ENCODE data around the gene LGR6. TPM values are rescaled to one million over a fixed set of nuclear protein-coding genes. Genes with fewer than 3 reads are reported as not detected.

Gene LGR6
- total and polyA plus RNA-seq, 2 of the 8 experiments (the other 6 are each of a cell fraction or from before 2014, with no cell fraction given): 0.50 to 1.0 TPM

- Histone ChIP-seq H3K4me2 (ENCODE audit: insufficient read depth in 1 of 2, low read depth in 2 of 2, low read length in 2 of 2) (peak within 1 kb of the TSS; percentile 89 to 97), H2BK12ac (ENCODE audit: low read depth, low read length) (peak within 1 kb of the TSS; percentile 75; the same call in 1 of the 2 replicates), H3K4me1 (replicated peaks in 1 of 4; ENCODE audit: control insufficient read depth in 3 of 4, insufficient read depth in 4 of 4, low read length in 3 of 4) (peaks cover 0 to 5% (median 0%) of the 10 kb centered on the region in 4 experiments; a peak in 1 of 7 replicates), H2AK5ac (ENCODE audit: low read depth, low read length) (peak within 1 kb of the TSS; percentile 5; the same call in 1 of the 2 replicates), H3K79me2 (ENCODE audit: control insufficient read depth in 1 of 2, insufficient read depth in 2 of 2, low read length in 2 of 2) (peaks cover 0 to 28% of the 10 kb centered on the region in 2 experiments; a peak in 3 of 4 replicates), H3K27ac (ENCODE audit: low read depth, low read length) (peak within 1 kb of the TSS; percentile 46; the same call in 1 of the 2 replicates), H3K18ac (ENCODE audit: extremely low read depth, low read length) (no peak within 1 kb of the TSS; the same call in 1 of the 2 replicates), H3K79me1 (ENCODE audit: low read depth, low read length) (no peaks in the 10 kb centered on the region), H4K20me1 (replicated peaks in 1 of 2; ENCODE audit: control insufficient read depth in 1 of 2, insufficient read depth in 2 of 2, low read length in 2 of 2) (no peaks in the 10 kb centered on the region), H4K91ac (replicated peaks; ENCODE audit: insufficient read length, low read length) (no peak within 1 kb of the TSS), H3K4me3 (ENCODE audit: extremely low read depth in 1 of 4, insufficient read depth in 2 of 4, low read depth in 3 of 4, low read length in 4 of 4) (peak within 1 kb of the TSS; percentile 76 to 94 (median 88)), H3K23me2 (ENCODE audit: low read depth, low read length) (peaks cover 8% of the 10 kb centered on the region), H3K36me3 (ENCODE audit: control insufficient read depth in 2 of 4, insufficient read depth in 4 of 4, low read length in 3 of 4) (no peaks in the 10 kb centered on the region), H3K56ac (replicated peaks; ENCODE audit: insufficient read length, low read depth, low read length) (no peak within 1 kb of the TSS), H2BK20ac (ENCODE audit: low read length) (no peak within 1 kb of the TSS), H4K8ac (ENCODE audit: extremely low read depth, insufficient read depth, low read length) (peak within 1 kb of the TSS; percentile 79), H3K14ac (ENCODE audit: insufficient read length) (no peak within 1 kb of the TSS), H3K9ac (replicated peaks in 1 of 4; ENCODE audit: extremely low read depth in 1 of 4, low read depth in 3 of 4, low read length in 3 of 4) (peak within 1 kb of the TSS; percentile 25 to 80 (median 75)), H2BK120ac (replicated peaks; ENCODE audit: low read depth, low read length) (no peak within 1 kb of the TSS), H3K9me3 (ENCODE audit: insufficient read depth in 2 of 2, low read depth in 1 of 2, low read length in 1 of 2) (no peaks in the 10 kb centered on the region), H3K4ac (replicated peaks; ENCODE audit: insufficient read length, low read depth, low read length) (no peak within 1 kb of the TSS), H2BK5ac (ENCODE audit: low read depth, low read length) (peak within 1 kb of the TSS; percentile 87), H3K27me3 (replicated peaks in 1 of 4; ENCODE audit: control insufficient read depth in 3 of 4, extremely low read depth in 1 of 4, insufficient read depth in 3 of 4, low read length in 3 of 4) (no peaks in the 10 kb centered on the region), H3K23ac (ENCODE audit: insufficient read length) (no peak within 1 kb of the TSS), H2AFZ (ENCODE audit: low read length) (peak within 1 kb of the TSS; percentile 52), H4K5ac (ENCODE audit: insufficient read length, low read depth, low read length) (peak within 1 kb of the TSS; percentile 20), H2BK15ac (ENCODE audit: low read length) (no peak within 1 kb of the TSS)
- CTCF ChIA-PET (ENCODE audit: partially characterized antibody): interaction anchor here (0.8 to 2.1 kb wide), 8 partner anchors 13 to 213 kb away, joined by 3 to 6 read pairs (median 4); no protein-coding TSS in a partner anchor
- POLR2A ChIA-PET (ENCODE audit: partially characterized antibody): interaction anchor here (0.6 to 2.1 kb wide), 6 partner anchors 8 to 26 kb away, joined by 3 to 6 read pairs (median 3); no protein-coding TSS in a partner anchor
- DNase-seq (ENCODE audit: low read depth in 1 of 2, low spot score in 2 of 2) (peak; percentile 92 to 95), FAIRE-seq (no peak)
- 1% methylated on average over 53 of the region's 60 CpGs; no CpG with 5 or more reads in 1 of the 2 experiments for WGBS, 2 experiments (ENCODE audit: extremely low coverage in 1 of 2, insufficient coverage in 1 of 2, insufficient read length in 1 of 2, insufficient replicate concordance in 2 of 2, low coverage in 1 of 2, low lambda C conversion rate in 2 of 2, missing lambda C conversion rate in 1 of 2)
- TF ChIP-seq ATF3 (IDR thresholded peaks at IDR 0.05; ENCODE audit: insufficient read depth, low read depth, low read length) (0 out of 2 replicates have a peak, but pooled peaks have one; percentile 62), RBBP5 (IDR thresholded peaks at IDR 0.05; ENCODE audit: borderline replicate concordance, low read depth, low read length) (peak; percentile 93), BRCA1 (IDR thresholded peaks at IDR 0.05; ENCODE audit: low read depth, low read length) (no peak)
- TF ChIP-seq, protein P1, sequence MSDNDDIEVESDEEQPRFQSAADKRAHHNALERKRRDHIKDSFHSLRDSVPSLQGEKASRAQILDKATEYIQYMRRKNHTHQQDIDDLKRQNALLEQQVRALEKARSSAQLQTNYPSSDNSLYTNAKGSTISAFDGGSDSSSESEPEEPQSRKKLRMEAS (IDR thresholded peaks at IDR 0.05): peak; percentile 51; the same call in 1 of the 2 replicates
- TF ChIP-seq, protein P2, sequence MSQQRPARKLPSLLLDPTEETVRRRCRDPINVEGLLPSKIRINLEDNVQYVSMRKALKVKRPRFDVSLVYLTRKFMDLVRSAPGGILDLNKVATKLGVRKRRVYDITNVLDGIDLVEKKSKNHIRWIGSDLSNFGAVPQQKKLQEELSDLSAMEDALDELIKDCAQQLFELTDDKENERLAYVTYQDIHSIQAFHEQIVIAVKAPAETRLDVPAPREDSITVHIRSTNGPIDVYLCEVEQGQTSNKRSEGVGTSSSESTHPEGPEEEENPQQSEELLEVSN (IDR thresholded peaks at IDR 0.05): peak; percentile 75
Measured at GRCh38 chr1:202348509-202349205, 155.1 kb downstream of the LGR6 start, which contains the start of gene PPP1R12B. TSS of gene PPP1R12B (plus strand) at chr1:202348699. CDS start at chr1:202348852, 153 bp downstream.
